Skin epidermis (tissue), 12 donors: ENCODE measurements around the gene KLF17.

ENCODE experiments used
- H3K27ac ChIP-seq, 21 experiments: fragments of 200-600 bp; sonication (generic) in 11 of 21; one replicate each; pipeline ENCODE4 v1.5.0; 2020; ENCODE audit warnings: mild to moderate bottlenecking in 3 of 21, inconsistent platforms in 2 of 21, moderate library complexity in 2 of 21
- H3K4me3 ChIP-seq, 7 experiments: fragments of 200-600 bp; sonication (generic) in 2 of 7; one replicate each; pipeline ENCODE4 v1.5.0; 2020; ENCODE audit warnings: inconsistent platforms in 2 of 7, mild to moderate bottlenecking in 2 of 7, moderate library complexity in 1 of 7

Gene KLF17, protein sequence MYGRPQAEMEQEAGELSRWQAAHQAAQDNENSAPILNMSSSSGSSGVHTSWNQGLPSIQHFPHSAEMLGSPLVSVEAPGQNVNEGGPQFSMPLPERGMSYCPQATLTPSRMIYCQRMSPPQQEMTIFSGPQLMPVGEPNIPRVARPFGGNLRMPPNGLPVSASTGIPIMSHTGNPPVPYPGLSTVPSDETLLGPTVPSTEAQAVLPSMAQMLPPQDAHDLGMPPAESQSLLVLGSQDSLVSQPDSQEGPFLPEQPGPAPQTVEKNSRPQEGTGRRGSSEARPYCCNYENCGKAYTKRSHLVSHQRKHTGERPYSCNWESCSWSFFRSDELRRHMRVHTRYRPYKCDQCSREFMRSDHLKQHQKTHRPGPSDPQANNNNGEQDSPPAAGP

DNA sequence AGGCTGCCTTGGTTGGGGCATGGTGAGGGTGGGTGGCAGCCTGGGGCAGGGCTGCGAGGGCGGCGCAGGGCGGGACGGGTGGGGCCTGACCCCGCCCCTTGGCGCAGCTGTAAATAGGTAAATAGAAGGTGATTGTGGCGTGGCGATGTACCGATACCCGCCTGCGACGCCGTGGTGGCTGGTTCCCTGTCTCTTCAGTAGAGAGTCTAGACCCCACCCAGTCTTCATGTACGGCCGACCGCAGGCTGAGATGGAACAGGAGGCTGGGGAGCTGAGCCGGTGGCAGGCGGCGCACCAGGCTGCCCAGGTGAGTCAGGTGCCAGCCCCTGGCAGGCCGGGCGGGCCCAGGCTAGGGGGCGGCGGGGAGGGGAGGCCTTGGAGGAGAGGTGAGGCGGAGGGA lies at the start of gene KLF17:
KLF17 (plus strand) TSS at position 140 of the 400 bp plus-strand sequence; CDS start at position 227, 87 bp downstream.
- no peak within 1 kb of the TSS for H3K27ac ChIP-seq
- no peak within 1 kb of the TSS for H3K4me3 ChIP-seq

DNA sequence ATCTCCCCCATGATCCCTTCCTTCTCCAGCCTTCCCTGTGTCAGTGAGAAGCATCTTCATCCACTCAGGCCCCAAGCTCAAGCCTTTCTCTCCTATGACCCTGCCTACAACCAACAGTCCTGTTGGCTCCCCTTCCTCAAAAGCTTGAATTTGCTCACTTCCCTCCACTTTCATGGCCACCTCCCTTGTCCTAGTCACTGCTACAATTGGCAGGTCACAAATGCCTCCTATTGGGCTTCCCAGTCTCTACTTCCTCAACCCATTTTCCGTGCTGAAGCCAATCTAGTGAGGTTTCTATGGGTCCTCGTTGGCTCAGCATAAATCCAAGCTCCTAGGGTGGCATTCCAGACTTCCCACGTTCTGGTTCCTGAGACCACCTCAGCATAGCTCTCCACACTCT lies 47.2 kb upstream of the KLF17 start:
- no peak overlapping the region for H3K4me3 ChIP-seq
- no peak overlapping the region for H3K27ac ChIP-seq

DNA sequence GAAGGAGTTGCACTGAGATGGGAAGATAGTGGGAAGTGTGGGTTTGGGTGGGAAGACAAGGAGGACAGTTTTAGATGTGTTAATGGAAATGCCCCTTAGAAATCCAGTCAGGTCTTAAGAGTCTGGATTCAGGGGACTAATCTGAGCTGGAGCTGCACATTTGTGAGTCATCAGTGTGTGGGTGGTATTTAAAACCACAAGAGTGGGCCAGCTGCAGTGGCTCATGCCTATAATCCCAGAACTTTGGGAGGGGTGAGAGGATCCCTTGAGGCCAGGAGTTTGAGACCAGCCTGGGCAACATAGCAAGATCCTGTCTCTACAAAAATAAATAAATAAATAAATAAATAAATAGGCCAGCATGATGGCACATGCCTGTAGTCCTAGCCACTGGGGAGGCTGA lies 46.4 kb upstream of the KLF17 start:
- H3K4me3 ChIP-seq, result no peak overlapping the region
- no peak overlapping the region for H3K27ac ChIP-seq

DNA sequence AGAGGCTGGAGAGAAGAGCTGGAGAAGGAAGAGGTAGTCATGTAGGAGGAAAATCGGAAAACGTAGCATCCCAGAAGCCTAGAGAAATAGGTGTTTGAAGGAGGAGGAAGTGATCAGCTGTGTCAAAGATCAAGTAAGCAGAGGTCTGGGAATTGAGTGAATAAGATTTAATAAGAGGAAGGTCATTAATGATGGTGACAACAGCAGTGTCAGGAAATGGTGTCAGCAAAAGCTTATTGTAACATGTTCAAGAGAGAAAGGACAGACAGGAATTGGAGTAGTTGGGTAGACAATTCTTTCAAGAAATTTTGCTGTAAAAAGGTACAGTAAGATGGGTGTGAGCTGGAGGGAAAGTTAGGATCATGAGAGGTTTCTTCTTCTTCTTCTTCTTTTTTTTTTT lies 45.8 kb upstream of the KLF17 start:
- Histone ChIP-seq H3K27ac (no peak overlapping the region), H3K4me3 (no peak overlapping the region)

DNA sequence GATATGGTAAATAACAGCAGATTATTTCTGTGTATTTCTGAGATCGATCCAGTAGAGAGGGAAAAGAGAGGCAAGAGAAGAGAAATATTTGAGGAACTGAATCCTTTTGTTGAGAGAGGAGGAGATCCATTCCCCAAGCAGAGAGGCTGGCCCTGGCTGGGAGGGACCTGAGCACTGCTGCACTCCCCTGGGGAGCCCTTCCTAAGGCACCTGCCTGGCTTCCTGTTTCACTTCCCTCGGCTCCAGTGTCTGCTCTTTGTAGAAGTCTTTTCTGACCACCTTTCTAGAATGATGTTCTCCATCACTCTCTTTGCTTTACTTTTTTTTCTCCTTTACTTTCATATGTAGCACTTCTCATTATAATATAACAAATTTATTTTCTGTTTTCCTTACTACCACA lies 45.1 kb upstream of the KLF17 start:
- no peak overlapping the region for H3K27ac ChIP-seq
- H3K4me3 ChIP-seq, result no peak overlapping the region

DNA sequence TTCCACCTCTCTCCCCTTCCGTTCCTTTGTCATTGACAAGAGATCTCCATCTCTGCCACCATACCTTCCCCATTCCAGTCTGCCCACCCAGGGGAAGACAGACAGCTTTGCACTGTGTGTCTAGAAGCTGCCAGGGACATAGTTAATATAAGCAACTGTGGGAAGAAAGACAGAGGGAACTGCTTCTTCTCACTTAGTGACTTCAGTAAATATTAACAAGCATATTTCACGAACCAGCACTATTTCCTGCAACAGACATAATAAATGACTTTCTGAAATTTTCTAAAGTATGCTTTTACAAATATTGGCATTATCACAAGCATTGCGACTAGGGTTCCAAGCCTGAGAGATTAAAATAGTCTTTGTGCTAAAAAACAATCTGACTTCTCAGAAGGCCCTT lies 44.2 kb upstream of the KLF17 start:
- H3K4me3 ChIP-seq, result no peak overlapping the region

DNA sequence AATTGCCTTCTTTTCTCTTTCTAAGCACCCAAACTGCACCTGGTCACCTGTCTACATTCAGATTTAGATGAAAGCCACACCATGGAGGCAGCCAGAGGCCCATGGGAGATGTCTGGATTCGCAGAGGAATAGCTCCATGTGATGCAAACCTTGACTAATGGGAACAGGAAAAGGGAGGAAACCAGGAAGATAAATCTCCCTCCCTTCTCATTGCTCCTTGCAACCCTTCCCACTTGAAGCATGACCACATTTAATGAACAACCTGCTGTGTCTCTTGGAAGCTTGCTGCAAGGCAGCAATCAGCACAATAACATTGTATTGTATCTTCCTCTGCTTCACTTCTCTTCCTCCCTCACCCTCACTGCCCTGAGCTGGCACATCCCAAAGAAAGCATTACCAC lies 42.6 kb upstream of the KLF17 start:
- H3K27ac ChIP-seq, result no peak overlapping the region
- H3K4me3 ChIP-seq, result no peak overlapping the region

More for the DNA sequence above, 44.2 kb upstream of the KLF17 start:
- H3K27ac ChIP-seq, result no peak overlapping the region

DNA sequence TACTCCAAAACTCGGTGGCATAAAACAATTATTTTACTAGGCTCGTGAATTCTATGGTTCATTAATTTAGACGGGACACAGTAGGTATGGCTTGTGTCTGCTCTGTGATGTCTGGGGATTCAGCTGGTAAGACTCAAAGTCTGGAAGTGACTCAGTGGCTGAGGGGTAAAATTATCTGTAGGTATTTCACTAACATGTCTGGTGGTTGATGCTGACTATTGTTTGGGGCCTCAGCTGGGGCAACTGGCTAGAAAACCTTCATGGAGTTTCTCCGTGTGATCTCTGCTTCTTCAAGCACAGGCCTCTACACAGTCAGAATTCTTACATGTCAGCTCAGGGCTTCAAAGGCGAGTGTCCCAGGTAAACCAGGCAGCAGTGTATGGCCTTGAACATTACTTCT lies 41.2 kb upstream of the KLF17 start:
- H3K4me3 ChIP-seq, result no peak overlapping the region
- no peak overlapping the region for H3K27ac ChIP-seq

DNA sequence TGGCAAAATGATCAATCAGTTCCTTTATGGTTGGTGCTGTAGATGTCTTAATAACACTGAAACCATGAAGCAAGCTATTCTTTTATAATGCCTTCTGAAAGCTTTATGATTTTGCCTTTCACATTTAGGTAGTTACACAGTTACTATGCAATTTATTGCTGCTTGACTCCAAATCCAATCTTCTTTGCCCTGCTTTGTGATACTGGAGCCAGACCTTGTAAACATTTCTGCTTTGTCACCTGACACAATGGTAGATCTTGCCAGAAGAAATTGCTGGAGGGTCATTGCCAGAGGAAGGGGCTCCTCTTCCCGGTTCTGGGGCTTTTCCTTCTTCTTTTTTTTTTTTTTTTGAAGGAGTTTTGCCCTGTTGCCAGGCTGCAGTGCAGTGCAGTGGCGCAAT lies 40.5 kb upstream of the KLF17 start:
- H3K4me3 ChIP-seq, result no peak overlapping the region
- H3K27ac ChIP-seq, result no peak overlapping the region

DNA sequence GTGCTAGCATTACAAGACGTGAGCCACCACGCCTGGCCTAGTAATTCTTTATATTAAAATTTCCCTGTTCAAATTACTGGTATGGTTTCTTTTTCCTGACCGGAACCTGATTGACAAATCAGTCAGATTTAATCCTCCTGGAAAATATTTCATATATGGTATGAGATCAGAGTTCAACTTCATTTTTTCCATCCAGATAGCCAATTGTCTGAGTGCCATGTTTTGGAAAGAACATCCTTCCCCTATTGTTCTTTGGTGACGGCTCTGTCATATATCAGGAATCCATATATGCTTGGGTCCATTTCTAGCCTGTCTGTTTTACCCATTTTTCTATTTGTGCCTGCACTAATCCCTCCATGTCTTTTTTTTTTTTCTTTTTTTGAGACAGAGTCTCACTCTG lies 39.1 kb upstream of the KLF17 start:
- H3K27ac ChIP-seq, result no peak overlapping the region
- no peak overlapping the region for H3K4me3 ChIP-seq

DNA sequence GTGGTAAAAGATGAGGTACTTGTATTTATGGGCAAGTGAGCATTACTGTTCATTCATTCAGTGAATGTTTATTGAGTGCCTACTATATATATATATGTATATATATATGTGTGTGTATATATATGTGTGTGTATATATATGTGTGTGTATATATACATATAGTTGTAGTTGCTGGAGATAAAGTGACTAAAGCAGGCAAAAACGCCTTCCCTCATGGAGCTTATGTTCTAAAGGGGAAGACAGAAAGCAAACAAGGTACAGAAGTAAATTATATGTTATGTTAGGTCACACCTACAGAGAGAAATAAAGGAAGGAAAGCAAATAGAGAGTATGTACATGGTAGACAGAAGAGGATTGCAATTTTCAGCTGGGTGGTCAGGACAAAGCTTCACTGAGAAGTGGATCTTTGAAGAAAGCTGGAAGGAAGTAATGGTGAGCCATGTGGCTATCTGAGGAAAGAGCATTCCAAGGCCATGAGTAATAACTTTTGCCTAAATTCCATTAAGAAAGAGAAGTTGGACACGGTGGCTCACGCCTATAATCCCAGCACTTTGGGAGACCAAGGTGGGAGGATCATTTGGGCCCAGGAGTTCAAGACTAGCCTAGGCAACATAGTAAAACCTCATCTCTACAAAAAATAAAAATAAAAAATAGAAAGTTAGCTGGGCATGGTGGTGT lies 33.5 kb upstream of the KLF17 start:
- Histone ChIP-seq H3K4me3 (no peak overlapping the region), H3K27ac (no peak overlapping the region)

DNA sequence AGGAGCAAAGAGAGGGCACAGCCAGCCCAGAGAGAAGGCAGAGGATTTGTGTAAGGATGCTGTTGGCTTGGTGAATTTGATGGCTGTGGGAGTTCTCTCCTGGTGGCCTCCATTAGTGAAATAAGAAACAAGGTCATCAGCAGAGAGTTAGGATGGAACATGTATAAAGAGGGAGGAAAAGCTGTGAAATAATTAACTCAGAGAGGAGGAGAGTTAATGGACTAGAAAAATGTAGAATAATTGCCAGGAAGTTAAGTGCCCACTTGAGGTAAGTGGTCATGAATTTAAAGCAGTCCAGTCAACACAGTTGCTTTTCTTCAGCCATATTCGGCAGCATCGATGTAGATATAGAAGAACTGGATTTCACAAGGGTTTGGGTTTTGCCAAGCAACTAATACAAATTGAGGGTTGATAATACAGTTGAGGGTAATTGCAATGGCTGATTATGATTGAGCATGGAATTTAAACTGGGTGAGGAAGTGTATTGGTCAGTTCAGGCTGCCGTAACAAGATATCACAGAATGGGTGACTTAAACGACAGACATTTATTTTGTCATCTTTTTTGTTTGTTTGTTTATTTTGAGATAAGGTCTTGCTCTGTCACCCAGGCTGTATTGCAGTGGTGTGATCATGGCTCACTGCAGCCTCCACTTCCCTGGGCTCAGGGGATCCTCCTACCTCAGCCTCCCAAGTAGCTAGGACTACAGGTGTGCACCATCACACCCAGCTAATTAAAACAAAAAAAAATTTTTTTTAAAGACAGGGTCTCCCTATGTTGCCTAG lies 31.7 kb upstream of the KLF17 start:
- Histone ChIP-seq H3K27ac (no peak overlapping the region), H3K4me3 (no peak overlapping the region)

DNA sequence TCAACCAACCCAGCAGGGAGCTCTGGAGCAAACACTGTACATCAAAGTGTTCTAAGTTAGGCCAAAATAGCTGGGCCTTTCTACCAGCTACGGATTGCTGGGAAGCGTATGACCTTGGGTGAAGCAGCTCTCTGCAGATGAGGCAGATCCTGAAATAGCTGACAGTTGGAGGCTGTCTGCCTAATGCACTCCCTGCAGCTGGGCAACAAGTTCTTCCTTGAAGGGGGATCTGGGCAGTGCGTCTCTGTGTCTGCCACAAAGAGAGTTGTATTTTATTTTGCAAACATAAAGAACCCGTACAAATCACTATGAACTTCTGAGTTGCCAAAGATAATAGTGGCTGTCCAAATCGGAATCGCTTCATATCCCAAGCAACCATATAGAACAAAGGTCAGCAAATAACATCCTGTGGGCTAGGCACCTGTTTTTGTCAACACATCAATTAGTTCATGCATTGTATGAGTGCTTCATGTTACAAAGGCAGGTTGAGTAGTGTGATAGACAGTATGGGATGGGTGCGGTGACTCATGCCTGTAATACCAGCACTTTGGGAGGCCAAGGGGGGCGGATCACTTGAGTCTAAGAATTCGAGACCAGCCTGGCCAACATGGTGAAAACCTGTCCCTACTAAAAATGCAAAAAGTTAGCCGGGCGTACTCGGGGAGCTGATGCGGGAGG lies 29.1 kb upstream of the KLF17 start:
- Histone ChIP-seq H3K4me3 (no peak overlapping the region), H3K27ac (no peak overlapping the region)

DNA sequence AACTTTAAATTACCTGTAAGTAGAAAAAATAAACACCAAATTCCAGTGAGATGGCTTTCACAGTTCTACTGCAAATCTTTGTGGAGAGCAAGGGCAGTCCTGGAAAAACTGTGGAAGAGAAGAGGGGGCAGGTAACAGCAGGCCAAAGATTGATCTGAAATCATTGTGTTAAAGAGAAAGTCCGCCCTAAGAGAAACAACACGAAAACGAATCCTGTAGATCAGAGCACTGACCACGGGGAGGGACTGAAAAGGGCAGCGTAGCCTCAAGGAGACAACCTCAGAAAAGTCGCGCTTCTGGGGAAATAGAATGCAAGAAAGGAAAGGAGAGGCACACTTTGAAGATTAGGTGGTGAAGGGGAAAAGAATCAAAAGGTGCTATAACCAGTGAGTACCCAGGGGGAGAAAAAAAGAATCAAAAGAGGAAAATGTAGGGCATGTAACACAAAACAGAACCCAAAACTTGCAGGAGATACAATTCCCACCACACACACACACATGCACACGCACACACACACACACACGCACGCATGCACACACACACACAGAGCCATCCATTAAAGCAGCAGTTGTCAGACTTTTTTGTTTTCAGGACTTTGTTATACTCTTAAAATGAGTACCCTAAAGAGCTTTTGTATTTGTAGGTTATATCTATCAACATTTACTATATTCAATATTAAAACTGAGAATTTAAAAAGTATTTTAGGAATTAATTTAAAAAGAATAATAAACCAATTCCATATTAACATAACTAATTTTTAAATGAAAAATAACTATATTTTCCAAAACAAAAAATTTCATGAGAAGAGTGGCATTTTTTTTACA lies 28.0 kb upstream of the KLF17 start:
- Histone ChIP-seq H3K4me3 (no peak overlapping the region), H3K27ac (no peak overlapping the region)

DNA sequence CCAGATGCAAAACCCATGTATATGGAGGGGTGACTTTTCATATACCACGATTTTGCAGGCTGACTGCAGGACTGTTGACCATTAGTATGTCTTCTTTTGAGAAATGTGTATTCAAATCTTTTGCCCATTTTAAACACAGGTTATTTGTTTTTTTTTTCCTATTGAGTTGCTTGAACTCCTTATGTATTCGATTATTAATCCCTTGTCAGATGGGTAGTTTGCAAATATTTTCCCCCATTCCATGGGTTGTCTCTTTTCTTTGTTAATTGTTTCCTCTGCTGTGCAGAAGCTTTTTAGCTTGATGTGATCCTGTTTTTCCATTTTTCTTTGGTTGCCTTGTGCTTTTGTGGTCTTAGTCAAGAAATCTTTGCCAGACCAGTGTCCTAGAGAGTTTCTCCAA lies 24.6 kb upstream of the KLF17 start:
- Histone ChIP-seq H3K4me3 (no peak overlapping the region), H3K27ac (no peak overlapping the region)

DNA sequence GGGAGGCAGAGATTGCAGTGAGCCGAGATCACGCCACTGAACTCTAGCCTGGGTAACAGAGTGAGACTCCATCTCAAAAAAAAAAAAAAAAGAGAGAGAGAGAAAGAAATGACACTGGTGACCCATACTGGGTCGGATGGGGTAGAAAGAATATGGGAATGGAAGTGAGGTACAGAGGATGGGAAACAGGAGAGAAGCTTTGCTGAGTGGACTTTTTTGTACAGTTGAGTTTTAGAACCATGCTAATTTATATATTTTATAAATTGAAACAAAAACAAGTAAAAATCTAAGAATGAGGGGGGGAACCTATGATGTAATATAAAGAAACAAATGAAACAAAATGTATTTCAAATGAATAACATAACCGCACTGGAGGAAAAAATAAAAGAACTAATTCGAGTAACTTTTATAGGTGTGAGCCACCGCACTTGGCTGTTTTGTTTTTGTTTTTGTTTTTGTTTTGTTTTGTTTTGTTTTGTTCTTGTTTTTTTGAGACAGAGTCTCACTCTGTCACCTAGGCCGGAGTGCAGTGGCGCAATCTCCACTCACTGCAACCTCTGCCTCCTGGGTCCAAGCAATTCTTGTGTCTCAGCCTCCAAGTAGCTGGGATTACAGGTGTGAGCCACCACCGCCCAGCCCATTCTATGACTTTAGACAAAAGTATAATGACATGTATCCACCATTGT lies 18.3 kb upstream of the KLF17 start:
- Histone ChIP-seq H3K4me3 (no peak overlapping the region), H3K27ac (no peak overlapping the region)

DNA sequence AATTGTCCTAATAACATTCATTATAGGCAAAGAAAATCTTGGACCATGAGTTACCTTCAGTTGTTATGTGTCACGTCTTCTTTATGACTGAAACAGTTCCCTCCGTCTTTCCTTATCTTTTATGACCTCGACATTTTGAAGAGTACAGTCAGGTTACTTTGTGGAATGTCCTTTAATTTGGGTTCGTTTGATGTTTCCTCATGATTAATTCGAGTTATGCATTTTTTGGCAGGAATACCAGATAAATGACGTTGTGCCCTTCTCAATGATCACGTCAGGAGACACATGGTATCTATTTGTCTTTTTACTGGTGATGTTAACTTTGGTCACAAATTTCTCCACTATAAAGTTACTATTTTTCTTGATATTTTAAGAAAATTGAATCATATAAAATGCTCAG lies 17.3 kb upstream of the KLF17 start:
- Histone ChIP-seq H3K4me3 (no peak overlapping the region), H3K27ac (no peak overlapping the region)

DNA sequence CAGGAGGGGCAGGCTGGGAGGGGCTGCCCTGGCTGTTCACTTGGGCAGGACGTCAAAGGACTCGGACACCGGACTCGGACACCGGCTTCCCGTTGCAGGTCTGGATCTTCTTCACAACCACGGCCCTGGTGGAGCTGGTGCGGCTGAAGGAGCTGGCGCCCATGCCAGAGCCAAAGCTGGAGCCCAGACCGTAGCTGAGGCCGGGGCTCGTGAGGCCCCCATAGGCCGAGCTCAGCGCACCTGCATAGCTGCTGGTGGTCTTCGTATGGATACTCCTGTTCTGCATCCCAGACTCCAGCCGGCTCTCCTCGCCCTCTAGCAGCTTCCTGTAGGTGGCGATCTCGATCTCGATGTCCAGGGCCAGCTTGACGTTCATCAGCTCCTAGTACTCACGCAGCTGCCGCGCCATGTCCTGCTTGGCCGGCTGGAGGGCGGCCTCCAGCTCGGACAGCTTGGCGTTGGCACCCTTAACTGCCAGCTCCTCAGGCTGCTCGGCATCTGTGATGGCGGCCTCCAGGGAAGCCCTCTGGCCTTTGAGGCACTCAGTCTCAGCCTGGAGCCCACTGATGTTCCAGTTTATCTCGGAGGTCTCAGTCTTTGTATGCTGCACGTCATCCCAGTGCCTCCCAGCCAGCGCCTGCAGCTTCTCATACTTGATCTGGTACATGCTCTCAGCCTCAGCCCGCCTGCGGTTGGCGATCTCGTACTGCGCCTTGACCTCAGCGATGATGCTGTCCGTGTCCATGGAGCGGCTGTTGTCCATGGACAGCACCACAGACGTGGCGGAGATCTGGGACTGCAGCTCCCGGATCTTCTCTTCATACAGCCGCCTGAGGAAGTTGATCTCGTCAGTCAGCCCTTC lies 15.1 kb upstream of the KLF17 start:
- Histone ChIP-seq H3K4me3 (no peak overlapping the region), H3K27ac (no peak overlapping the region)
